Stimulated activated CD4-positive, alpha-beta T cell treated with anti-CD3 and anti-CD28 coated beads, TNF-alpha, amount 100 ng/mL, for 1 hour (primary cell): ENCODE measurements around the gene HOXA3.

Experiments
- DNase-seq, 3 donors: peaks; one replicate each; pipeline ENCODE4 v3.0.0-alpha.2; 2020; ENCODE audit warnings: low read depth in 3 of 3, low spot score in 1 of 3

Gene HOXA3

DNA sequence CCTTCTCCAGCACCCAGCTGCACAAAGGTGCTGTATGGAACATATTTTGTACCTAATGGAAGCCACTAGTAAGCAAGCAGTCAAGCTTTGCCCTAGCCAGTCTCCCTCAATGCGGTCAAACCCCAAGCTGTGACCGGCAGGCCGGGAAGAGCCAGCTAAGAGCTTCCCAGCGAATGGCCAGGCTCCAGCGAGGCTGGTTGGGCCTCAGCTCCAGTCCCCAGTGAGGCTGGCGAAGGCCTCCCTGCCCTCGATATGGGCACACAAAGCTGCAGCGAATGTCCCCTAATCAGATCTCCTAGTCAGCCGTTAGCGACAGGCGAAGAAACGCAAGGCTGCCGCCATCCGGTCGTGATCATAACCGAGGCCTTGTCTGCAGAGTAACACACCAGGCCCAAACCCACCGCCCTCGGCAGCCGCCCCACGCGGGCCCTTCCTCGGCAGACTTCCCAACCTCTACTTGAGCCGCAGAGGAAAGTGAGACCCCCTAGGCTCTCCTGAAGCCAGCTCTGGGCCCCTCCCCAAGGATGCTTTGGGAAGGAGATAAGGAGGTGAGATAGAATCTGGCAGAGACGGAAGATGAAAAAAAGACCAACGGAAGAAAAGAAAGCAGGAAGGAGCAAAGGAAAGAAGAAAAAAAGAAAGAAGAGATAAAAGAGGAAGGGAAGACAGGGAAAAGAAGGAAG lies 16.0 kb upstream of the HOXA3 start:
- DNase-seq, result no peak

- DNase-seq, result no peak
Measured at GRCh38 chr7:27167916-27168264, 15.5 kb upstream of the HOXA3 start.

DNA sequence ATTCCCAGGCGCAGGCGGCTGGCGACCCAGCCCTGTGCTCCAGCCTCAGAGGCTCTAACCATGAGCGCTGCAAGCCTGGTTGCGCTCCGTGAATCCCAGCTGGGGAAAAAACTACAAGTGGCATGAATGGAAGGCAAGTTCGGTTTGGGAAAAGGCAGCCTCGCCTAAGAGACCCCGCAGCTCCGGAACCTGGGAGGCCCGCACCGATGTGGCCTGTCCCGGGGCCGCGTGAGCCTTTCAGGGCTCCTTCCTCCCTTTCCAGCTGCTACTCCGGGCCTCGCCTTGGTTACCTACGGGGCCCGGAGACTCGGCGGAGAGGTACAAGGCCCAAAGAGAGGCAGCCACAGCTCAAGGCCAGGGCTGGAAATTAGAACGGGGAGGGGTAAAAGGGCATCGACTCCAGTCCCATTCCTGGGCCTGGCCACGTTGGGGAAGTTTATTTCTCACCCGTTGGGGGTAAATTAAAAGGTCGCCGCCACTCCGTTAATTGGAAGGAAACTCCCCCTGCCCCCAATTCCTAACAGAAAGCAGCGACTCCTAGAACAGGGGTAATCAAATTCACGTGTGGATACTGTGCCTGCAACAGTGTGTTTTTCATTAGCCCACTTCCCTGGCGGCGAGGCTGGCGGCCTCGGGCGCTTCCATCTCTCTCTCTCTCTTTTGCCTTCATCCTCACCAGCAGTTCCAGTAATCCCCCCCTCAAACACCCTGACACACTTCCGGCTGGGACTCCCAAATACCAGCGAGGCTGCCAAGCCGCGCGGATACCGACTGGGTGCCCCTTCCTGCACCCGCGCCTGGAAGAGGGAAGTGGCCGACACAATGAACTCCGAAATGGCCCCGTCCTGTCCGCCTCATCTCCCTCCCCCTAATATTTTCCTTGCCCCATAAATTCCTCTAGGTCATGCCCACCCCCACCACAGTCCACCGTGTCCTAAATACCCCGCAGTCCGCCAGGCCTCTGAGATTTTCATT lies 14.4 kb upstream of the HOXA3 start:
- no peak for DNase-seq

GRCh38 chr7:27165996-27166530 lies 13.7 kb upstream of the HOXA3 start:
- no peak for DNase-seq

GRCh38 chr7:27165089-27165995 lies 13.0 kb upstream of the HOXA3 start, which contains the start of gene HOXA9:
Gene HOXA9 (minus strand): TSS chr7:27165537. CDS start chr7:27165457, 80 bp downstream.
- no peak for DNase-seq

DNA sequence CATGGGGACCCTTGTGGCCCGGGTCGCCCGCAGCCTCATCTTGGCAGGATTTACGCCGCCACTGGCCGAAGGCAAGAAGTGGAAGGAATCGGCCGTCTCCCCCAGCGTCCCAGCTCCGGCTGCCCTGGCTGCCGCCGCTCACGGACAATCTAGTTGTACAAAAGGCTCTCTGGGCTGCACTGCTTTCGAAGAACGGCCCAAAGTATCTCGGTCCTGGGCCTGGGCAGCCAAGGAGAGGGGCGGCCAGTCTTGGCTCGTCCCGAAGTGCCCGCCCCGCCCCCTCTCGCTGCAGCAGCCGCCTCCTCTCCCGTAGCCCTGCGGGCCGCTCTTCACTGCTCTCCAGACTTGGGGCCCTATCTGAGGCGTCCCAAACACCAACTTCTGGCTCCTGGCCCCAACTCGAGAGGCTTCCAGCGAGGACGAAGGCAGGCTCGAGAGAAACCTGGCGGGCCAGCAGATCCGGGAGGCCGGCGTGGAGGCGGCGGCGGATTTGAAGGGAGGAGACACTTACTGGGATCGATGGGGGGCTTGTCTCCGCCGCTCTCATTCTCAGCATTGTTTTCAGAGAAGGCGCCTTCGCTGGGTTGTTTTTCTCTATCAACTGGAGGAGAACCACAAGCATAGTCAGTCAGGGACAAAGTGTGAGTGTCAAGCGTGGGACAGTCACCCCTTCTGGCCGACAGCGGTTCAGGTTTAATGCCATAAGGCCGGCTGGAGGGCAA lies 12.1 kb upstream of the HOXA3 start:
- no peak for DNase-seq

DNA sequence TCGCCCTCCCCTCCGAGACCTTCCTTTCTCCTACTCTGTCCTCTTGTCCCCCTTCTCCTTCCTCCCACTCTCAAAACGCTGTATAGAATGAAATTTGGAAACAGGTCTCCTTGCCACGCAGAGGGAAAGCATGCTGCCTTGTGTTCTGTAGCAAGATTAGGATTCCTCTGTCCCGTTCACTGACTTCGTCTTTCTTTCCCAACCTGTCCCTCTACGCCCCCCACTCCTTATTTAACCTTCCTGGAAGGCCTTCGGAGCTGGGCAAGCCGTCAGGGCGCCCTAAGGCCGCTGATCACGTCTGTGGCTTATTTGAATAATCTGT lies 11.6 kb upstream of the HOXA3 start:
- DNase-seq, result no peak

DNA sequence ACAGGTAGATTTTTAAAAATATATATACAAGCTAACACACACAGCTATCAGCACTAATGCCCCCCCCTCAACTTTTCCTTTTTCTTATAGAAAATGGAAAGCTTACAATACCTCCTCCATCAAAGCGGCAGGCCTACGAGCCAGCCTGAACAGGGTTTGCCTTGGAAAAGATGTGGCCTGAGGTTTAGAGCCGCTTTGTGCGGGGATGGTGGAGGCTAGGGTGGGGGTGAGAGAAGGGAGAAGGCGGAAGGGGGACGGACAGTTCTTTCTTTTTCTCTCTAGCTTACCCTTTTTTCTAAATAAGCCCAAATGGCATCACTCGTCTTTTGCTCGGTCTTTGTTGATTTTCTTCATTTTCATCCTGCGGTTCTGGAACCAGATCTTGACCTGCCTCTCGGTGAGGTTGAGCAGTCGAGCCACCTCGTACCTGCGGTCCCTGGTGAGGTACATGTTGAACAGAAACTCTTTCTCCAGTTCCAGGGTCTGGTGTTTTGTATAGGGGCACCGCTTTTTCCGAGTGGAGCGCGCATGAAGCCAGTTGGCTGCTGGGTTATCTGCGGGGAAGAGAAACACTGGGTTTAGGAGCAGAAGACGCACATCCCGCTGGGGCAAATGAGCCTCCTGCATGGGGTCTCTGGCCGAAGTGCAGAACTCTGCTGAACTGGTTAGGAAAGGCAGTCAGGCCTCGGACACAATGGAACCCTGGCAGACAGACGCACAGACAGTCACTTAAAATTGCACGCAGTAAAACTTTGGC lies 11.1 kb upstream of the HOXA3 start:
- DNase-seq, result no peak

DNA sequence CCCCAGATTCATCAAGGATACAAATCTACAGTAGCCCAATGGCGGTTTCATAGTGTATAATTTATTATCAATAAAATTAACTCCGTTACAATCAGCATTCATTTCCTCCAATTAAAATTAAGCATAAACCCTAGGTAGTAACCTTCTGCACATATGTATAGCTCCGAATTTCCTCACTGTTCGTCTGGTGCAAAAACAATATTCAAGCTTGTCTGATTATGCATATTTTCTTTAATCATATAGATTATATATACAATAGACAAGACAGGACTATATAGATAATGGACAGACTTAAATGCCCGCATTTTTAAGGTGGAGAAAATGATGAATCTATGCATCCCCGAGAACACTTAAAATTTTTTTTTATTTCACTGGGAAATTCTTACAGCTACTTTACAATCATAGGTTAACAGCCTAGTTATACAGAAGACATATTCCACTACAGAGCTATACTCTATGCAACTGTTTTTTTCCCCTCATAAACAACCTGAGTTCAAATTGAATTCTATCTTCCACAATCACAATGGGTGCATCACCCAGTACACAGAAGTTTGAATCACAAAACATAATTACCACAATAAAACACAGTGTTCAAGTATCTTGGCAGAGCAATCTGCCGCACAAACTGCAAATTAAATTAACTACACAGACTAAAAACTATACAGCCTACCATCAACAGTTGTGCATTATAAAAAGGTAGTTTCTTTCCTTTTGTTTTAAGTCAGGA lies 10.3 kb upstream of the HOXA3 start:
- DNase-seq, result no peak

GRCh38 chr7:27161721-27162560 lies 9.6 kb upstream of the HOXA3 start:
- no peak for DNase-seq

DNA sequence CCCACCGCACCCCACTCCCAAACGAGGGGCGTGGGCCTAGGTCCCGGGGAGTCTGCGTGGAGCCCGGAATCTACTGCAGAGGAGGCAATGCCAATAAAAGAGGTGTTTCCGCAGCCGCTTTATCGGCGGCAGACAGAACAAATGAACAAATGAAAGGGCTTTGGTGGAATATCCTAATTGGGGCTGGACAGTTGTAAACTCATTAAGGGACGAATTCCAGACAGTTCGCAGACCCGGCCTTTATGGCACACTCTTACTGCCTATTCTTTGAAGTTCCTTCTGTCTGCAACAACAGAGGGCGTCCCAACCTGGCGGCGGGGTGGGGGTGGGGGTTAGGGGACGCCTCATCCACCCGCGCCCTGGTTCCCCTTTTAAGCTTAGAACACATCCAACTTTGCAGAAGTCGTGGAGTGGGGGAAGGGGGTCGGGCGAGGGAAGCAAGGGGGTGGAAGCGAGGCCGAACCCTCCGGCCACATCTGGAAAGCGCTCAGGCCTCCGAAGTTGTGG lies 8.9 kb upstream of the HOXA3 start:
- no peak for DNase-seq

DNA sequence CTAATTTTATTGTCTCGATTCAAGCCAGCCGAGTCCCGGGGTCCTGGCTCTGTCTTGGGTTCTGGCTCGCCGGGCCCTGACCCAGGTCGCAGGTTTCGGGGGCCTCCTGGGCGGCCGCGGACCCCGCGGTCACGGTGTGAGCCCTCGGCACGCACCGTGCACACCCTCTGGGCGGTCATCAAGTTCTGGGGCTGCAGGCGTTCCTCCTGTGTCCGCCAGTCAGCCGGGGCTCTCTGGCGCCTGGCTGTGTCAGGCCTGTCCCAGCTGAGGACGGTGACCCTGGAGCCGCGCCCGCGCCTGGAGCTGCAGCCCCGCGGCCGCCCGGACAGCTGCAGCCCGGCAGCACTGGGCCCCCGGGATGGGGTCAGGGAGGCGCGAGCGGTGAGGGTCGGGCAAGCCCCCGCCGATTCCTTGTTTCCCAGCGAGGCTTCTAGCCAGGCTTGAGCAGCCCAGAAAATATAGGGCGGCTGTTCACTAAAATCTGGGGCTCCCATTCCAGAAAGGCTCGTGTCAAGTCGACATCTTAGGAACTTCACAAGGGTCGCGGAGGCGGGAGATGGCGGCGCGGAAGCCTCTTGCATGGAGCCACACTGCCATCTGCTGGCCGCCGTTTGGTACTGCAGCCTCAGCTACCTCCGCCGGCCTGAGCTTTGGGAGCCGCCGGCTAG lies 8.3 kb upstream of the HOXA3 start:
- peak; percentile 54 to 88 (median 79) for DNase-seq

DNA sequence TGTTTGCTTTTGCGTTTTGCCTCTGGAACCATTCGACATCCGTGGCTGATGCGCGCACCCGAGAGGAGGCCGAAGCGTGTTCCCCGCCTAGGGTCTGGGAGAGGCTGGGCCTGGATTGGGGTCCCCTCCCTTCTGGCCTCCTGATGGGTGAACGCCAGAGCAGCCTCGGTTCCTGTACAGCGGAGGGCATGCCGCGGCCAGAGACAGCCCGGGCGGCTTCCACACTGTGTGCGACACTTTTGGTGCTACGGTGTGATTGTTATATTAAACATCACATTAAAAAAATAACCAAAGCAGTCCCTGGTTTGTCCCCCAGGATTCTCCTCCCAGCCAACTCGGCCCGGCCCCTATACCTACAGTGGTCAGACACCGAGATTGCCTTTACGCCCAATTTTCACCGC lies 7.8 kb upstream of the HOXA3 start:
- DNase-seq, result no peak

GRCh38 chr7:27159266-27160144 lies 7.1 kb upstream of the HOXA3 start:
- no peak for DNase-seq

- no peak for DNase-seq
Measured at GRCh38 chr7:27158436-27159265, 6.3 kb upstream of the HOXA3 start.
